IMR-90 (cell line): ENCODE results near the gene MPRIP. TPM values are rescaled to one million over a fixed set of nuclear protein-coding genes. Genes with fewer than 3 reads are reported as not detected.
A peak's percentile ranks its signal among the peaks of the same experiment; 100 is the strongest.

Experiments
- ATAC-seq: fragments of 200-7000 bp; cut with Tn5 transposase; 2 replicates; pipeline ENCODE4 v1.9.1; 2020; ENCODE audit warnings: low read depth, mild to moderate bottlenecking, moderate library complexity
- BruUV-seq: library from RNA; stranded (reverse); fragments of 400-500 nt; replicated peaks from 2 replicates; lab custom pipeline; 2021; lab: Mats Ljungman, UMichigan
- CTCF ChIA-PET: fragments of 300-600 bp; formaldehyde crosslinking; extraction: SDS; loops from one replicate; lab custom pipeline; 2021; ENCODE audit warnings: antibody characterized with exemption; lab: Yijun Ruan, JAX
- POLR2A ChIA-PET: fragments of 300-600 bp; sonication (Branson Sonifier 250); formaldehyde crosslinking; loops from one replicate; lab custom pipeline; 2022; ENCODE audit warnings: antibody characterized with exemption; ENCODE audit not compliant: unreplicated experiment; lab: Charles Lee
- DNase-seq: peaks from one replicate; pipeline ENCODE4 v3.0.0; 2013
- H2AFZ ChIP-seq: replicated peaks from 2 replicates; pipeline ENCODE3; 2013; ENCODE audit warnings: low read length, mild to moderate bottlenecking; ENCODE audit not compliant: poor library complexity
- H2AK5ac ChIP-seq: 2 replicates; pipeline ENCODE4 v1.6.1; 2013; ENCODE audit warnings: low read depth, low read length, inconsistent platforms
- H2AK9ac ChIP-seq: replicated peaks from 2 replicates; pipeline ENCODE3; 2013; ENCODE audit warnings: mild to moderate bottlenecking, low read depth, low read length, moderate library complexity; ENCODE audit not compliant: poor library complexity
- H2BK120ac ChIP-seq: 2 replicates; pipeline ENCODE4 v1.6.1; 2013; ENCODE audit warnings: low read depth, low read length, inconsistent platforms
- H2BK15ac ChIP-seq: 3 replicates; pipeline ENCODE4 v1.6.1; 2013; ENCODE audit warnings: low read depth, low read length, inconsistent platforms
- H2BK20ac ChIP-seq: 2 replicates; pipeline ENCODE4 v1.6.1; 2013; ENCODE audit warnings: low read depth, mild to moderate bottlenecking, inconsistent platforms, low read length, moderate library complexity
- H2BK5ac ChIP-seq: 2 replicates; pipeline ENCODE4 v1.6.1; 2013; ENCODE audit warnings: mild to moderate bottlenecking, low read depth, low read length, inconsistent platforms; ENCODE audit not compliant: poor library complexity, severe bottlenecking
- H3K14ac ChIP-seq: replicated peaks from 2 replicates; pipeline ENCODE4 v1.6.1; 2013; ENCODE audit warnings: low read depth, low read length, inconsistent platforms
- H3K18ac ChIP-seq: 2 replicates; pipeline ENCODE4 v1.6.1; 2013; ENCODE audit warnings: low read depth, low read length, control low read depth
- H3K23ac ChIP-seq: 2 replicates; pipeline ENCODE4 v1.6.1; 2013; ENCODE audit warnings: low read depth, low read length, inconsistent platforms
- H3K27ac ChIP-seq: 2 replicates; pipeline ENCODE4 v1.5.1; 2013; ENCODE audit warnings: mild to moderate bottlenecking, control low read depth, low read length; ENCODE audit not compliant: insufficient read depth
- H3K27me3 ChIP-seq: 2 replicates; pipeline ENCODE4 v1.6.1; 2013; ENCODE audit warnings: low read length; ENCODE audit not compliant: control insufficient read depth, insufficient read depth
- H3K36me3 ChIP-seq: 2 replicates; pipeline ENCODE4 v1.6.1; 2013; ENCODE audit warnings: low read length, mixed read lengths; ENCODE audit not compliant: control insufficient read depth, insufficient read depth
- H3K4ac ChIP-seq: 2 replicates; pipeline ENCODE4 v1.6.1; 2013; ENCODE audit warnings: low read depth, low read length, inconsistent platforms
- H3K4me1 ChIP-seq: 2 replicates; pipeline ENCODE4 v1.6.1; 2013; ENCODE audit warnings: low read length, mixed read lengths; ENCODE audit not compliant: control insufficient read depth, insufficient read depth
- H3K4me2 ChIP-seq: 2 replicates; pipeline ENCODE4 v1.6.1; 2013; ENCODE audit warnings: low read depth, mild to moderate bottlenecking, control low read depth, low read length, moderate library complexity
- H3K4me3 ChIP-seq: 2 replicates; pipeline ENCODE4 v1.5.1; 2013; ENCODE audit warnings: low read depth, mild to moderate bottlenecking, control low read depth, low read length, moderate library complexity; ENCODE audit not compliant: insufficient read depth
- H3K56ac ChIP-seq: 2 replicates; pipeline ENCODE4 v1.6.1; 2013; ENCODE audit warnings: low read length, inconsistent platforms; ENCODE audit not compliant: insufficient read depth; ENCODE audit errors: extremely low read depth
- H3K79me1 ChIP-seq, 2 experiments: 2 replicates each; pipeline ENCODE4 v1.6.1; 2013; ENCODE audit warnings: low read length in 2 of 2, inconsistent platforms in 1 of 2, low read depth in 1 of 2
- H3K9ac ChIP-seq: 2 replicates; pipeline ENCODE4 v1.6.1; 2013; ENCODE audit warnings: low read depth, low read length, control low read depth
- H3K9me1 ChIP-seq: 2 replicates; pipeline ENCODE4 v1.6.1; 2013; ENCODE audit warnings: low read length, inconsistent platforms; ENCODE audit not compliant: insufficient read depth
- H3K9me3 ChIP-seq: 2 replicates; pipeline ENCODE4 v1.6.1; 2013; ENCODE audit warnings: low read length; ENCODE audit not compliant: control insufficient read depth, insufficient read depth
- H4K20me1 ChIP-seq: 2 replicates; pipeline ENCODE4 v1.6.1; 2013; ENCODE audit warnings: low read length, inconsistent platforms; ENCODE audit not compliant: insufficient read depth
- H4K5ac ChIP-seq: 2 replicates; pipeline ENCODE4 v1.6.1; 2013; ENCODE audit warnings: mild to moderate bottlenecking, low read depth, low read length, control low read depth
- H4K8ac ChIP-seq, 2 experiments: 2 replicates each; pipeline ENCODE4 v1.6.1; 2013; ENCODE audit warnings: low read depth in 2 of 2, low read length in 2 of 2, control low read depth in 1 of 2, inconsistent platforms in 1 of 2
- H4K91ac ChIP-seq: 2 replicates; pipeline ENCODE4 v1.6.1; 2013; ENCODE audit warnings: low read depth, low read length, inconsistent platforms; ENCODE audit not compliant: insufficient read depth
- MAFK ChIP-seq: IDR thresholded peaks from 2 replicates; pipeline ENCODE4 v1.6.1; 2012; ENCODE audit warnings: low read depth, low read length, improper control_type of control experiment
- MAZ ChIP-seq: IDR thresholded peaks from 2 replicates; pipeline ENCODE4 v1.6.1; 2012; ENCODE audit warnings: low read depth, mild to moderate bottlenecking, low read length, improper control_type of control experiment, moderate library complexity, borderline replicate concordance
- WGBS, 2 experiments: methylation state at CpG; one replicate each; pipeline versions ENCODE4 v1.1.5 to v1.1.7; 2013; ENCODE audit warnings: missing lambda C conversion rate in 2 of 2; ENCODE audit not compliant: insufficient read length in 1 of 2; ENCODE audit errors: extremely low coverage in 2 of 2; 5-methylcytosine and 5-hydroxymethylcytosine counted together
- dilution Hi-C: fragments of 300-500 bp; cut with HindIII; formaldehyde crosslinking; loops from one replicate; pipeline ENCODE4 v1.14.3; 2018; ENCODE audit warnings: low sequenced_read_pairs; ENCODE audit not compliant: unreplicated experiment
- in situ Hi-C: fragments of 300-500 bp; cut with MboI; formaldehyde crosslinking; loops from 3 replicates; pipeline ENCODE4 v1.14.3; 2019; ENCODE audit warnings: low sequenced_read_pairs, inconsistent platforms, mixed read lengths
- intact Hi-C: fragments of 100-400 bp; cut with micrococcal nuclease; formaldehyde crosslinking; loops from 2 replicates; pipeline ENCODE4 v1.10.0; 2022
- polyA plus RNA-seq, 3 experiments: library from polyadenylated mRNA; depleted of rRNA; stranded (reverse); fragments of >200 nt; gene quantifications; 2 replicates each; pipeline ENCODE4 v1.2.3, GENCODE V29; 2012; ENCODE audit warnings: low replicate concordance in 1 of 3
- total RNA-seq: library from RNA; depleted of rRNA; stranded (reverse); fragments of >200 nt; gene quantifications from 2 replicates; pipeline ENCODE4 v1.2.3, GENCODE V29; 2012

The MPRIP gene
- total and polyA plus RNA-seq, 2 of the 4 experiments (the other 2 are of a cell fraction), result 111 to 149 TPM

GRCh38 chr17:17151541-17151940, 109.3 kb downstream of the MPRIP start:
- Histone ChIP-seq H2BK120ac (peak overlapping the region; percentile 56), H4K20me1 (peaks cover 29% of the 10 kb centered on the region), H3K27me3 (no peaks in the 10 kb centered on the region), H4K8ac (peak overlapping the region; percentile 24 to 73; a peak in 2 of 4 replicates), H4K91ac (peak overlapping the region; percentile 65), H2AK9ac (peak overlapping the region; percentile 93), H3K36me3 (peaks cover 64% of the 10 kb centered on the region), H3K4ac (peak overlapping the region; percentile 83), H3K4me3 (no peak overlapping the region), H3K23ac (peak overlapping the region; percentile 73), H2AFZ (no peak overlapping the region), H2BK20ac (peak overlapping the region; percentile 73), H3K79me1 (peaks cover 21 to 68% of the 10 kb centered on the region in 2 experiments), H3K9ac (no peak overlapping the region), H3K9me3 (no peaks in the 10 kb centered on the region), H4K5ac (no peak overlapping the region; the same call in 1 of the 2 replicates), H3K4me1 (peaks cover 24% of the 10 kb centered on the region), H3K56ac (no peak overlapping the region), H2BK15ac (peak overlapping the region; percentile 63; the same call in 1 of the 3 replicates), H3K4me2 (peak overlapping the region; percentile 25), H3K18ac (peak overlapping the region; percentile 32; the same call in 1 of the 2 replicates), H3K27ac (peak overlapping the region; percentile 53), H3K9me1 (peaks cover 33% of the 10 kb centered on the region), H2AK5ac (peak overlapping the region; percentile 71), H3K14ac (peak overlapping the region; percentile 79), H2BK5ac (peak overlapping the region; percentile 91)
- ChIA-PET CTCF (no interaction called here), POLR2A (no interaction called here)
- no CpG with 5 or more reads among the region's 3 CpGs for WGBS, 2 experiments
- ATAC-seq (peak; percentile 4), DNase-seq (peak; percentile 43)
- dilution Hi-C loops (no loop called here), in situ Hi-C loops (no loop called here), intact Hi-C loops (loop anchor here (5.0 kb wide), 1 partner anchor 109 kb away; the partner anchor contains the start of gene MPRIP)
- no TSS peak for BruUV-seq
- TF ChIP-seq MAFK (peak; percentile 31; the same call in 1 of the 2 replicates), MAZ (no peak)
